ENCODE results near the gene FHL5. TPM values are rescaled to one million over a fixed set of nuclear protein-coding genes. Genes with fewer than 3 reads are reported as not detected.

The FHL5 gene
- total RNA-seq, 3 donors from 2014 or later (not counting 1 experiment from before 2014, with no cell fraction given) = not detected

GRCh38 chr6:96521644-96522464, 41.1 kb upstream of the FHL5 start, which contains the start of gene UFL1:
UFL1 (plus strand) TSS chr6:96521806; CDS start chr6:96521874, 68 bp downstream.
- peak within 1 kb of the TSS; percentile 97 for H3K27ac ChIP-seq (ENCODE audit: low read length)
- TF ChIP-seq CTCF (IDR thresholded peaks at IDR 0.05) = no peak
- H3K27me3 ChIP-seq (ENCODE audit: control insufficient read depth, insufficient read depth, low read length) = no peaks in the 10 kb centered on the region
- Mint-ChIP-seq H3K27me3 (ENCODE audit: low read depth in 2 of 2) (no peaks in the 10 kb centered on the region), H3K4me3 (peak within 1 kb of the TSS; percentile 98), H3K4me1 (peaks cover 14 to 35% of the 10 kb centered on the region in 2 donors), H3K27ac (peak within 1 kb of the TSS; percentile 98 to 99), H3K9me3 (no peaks in the 10 kb centered on the region), H3K36me3 (peaks cover 8% of the 10 kb centered on the region)
- intact Hi-C loops (cut with micrococcal nuclease) = loop anchor here (1.0 to 5.0 kb wide), 4 partner anchors 25 to 945 kb away; partner anchors contain the start of genes KLHL32, MANEA and NDUFAF4
- H3K9me3 ChIP-seq (ENCODE audit: control insufficient read depth, insufficient read depth, low read length) = no peaks in the 10 kb centered on the region
- peak within 1 kb of the TSS; percentile 90 for H3K4me3 ChIP-seq (ENCODE audit: low read length)
- ATAC-seq (peak; percentile 93 to 98 (median 94)), DNase-seq (peak; percentile 89 to 97)
- under 1% methylated on average over 63 of the region's 63 CpGs for WGBS (ENCODE audit: insufficient coverage)
- peaks cover 26% of the 10 kb centered on the region for H3K36me3 ChIP-seq (ENCODE audit: control insufficient read depth, insufficient read depth, low read length)
- H3K4me1 ChIP-seq (ENCODE audit: control insufficient read depth, insufficient read depth, low read length) = peaks cover 9% of the 10 kb centered on the region

GRCh38 chr6:96522465-96523009, 40.4 kb upstream of the FHL5 start:
- TF ChIP-seq CTCF (IDR thresholded peaks at IDR 0.05) = no peak
- no peak for ATAC-seq
- intact Hi-C loops (cut with micrococcal nuclease) = loop anchor here (1.0 to 5.0 kb wide), 2 partner anchors 375 to 945 kb away; partner anchors contain the start of genes MANEA and NDUFAF4

GRCh38 chr6:96528193-96528592, 34.7 kb upstream of the FHL5 start:
- ATAC-seq = no peak
- H3K36me3 ChIP-seq (ENCODE audit: control insufficient read depth, insufficient read depth, low read length) = peaks cover 81% of the 10 kb centered on the region
- no peaks in the 10 kb centered on the region for H3K9me3 Mint-ChIP-seq

More at GRCh38 chr6:96522465-96523009, 40.4 kb upstream of the FHL5 start:
- peaks cover 14 to 35% of the 10 kb centered on the region in 2 donors for H3K4me1 Mint-ChIP-seq
- Histone ChIP-seq H3K9me3 (ENCODE audit: control insufficient read depth, insufficient read depth, low read length) (no peaks in the 10 kb centered on the region), H3K27ac (ENCODE audit: low read length) (peak overlapping the region; percentile 97), H3K4me1 (ENCODE audit: control insufficient read depth, insufficient read depth, low read length) (peaks cover 9% of the 10 kb centered on the region), H3K4me3 (ENCODE audit: low read length) (peak overlapping the region; percentile 90), H3K36me3 (ENCODE audit: control insufficient read depth, insufficient read depth, low read length) (peaks cover 31% of the 10 kb centered on the region), H3K27me3 (ENCODE audit: control insufficient read depth, insufficient read depth, low read length) (no peaks in the 10 kb centered on the region)
- no peaks in the 10 kb centered on the region for H3K9me3 Mint-ChIP-seq
- H3K27ac Mint-ChIP-seq = peak overlapping the region; percentile 98 to 99
- peak overlapping the region; percentile 98 for H3K4me3 Mint-ChIP-seq
- peaks cover 13% of the 10 kb centered on the region for H3K36me3 Mint-ChIP-seq
- no peaks in the 10 kb centered on the region for H3K27me3 Mint-ChIP-seq (ENCODE audit: low read depth in 2 of 2)
- WGBS (ENCODE audit: insufficient coverage) = 0% methylated on average over 2 of the region's 5 CpGs
- peak in 1 of 2 donors; percentile 62 for DNase-seq

More at GRCh38 chr6:96528193-96528592, 34.7 kb upstream of the FHL5 start:
- intact Hi-C loops (cut with micrococcal nuclease) = no loop called here
- Histone ChIP-seq H3K4me3 (ENCODE audit: low read length) (no peak overlapping the region), H3K9me3 (ENCODE audit: control insufficient read depth, insufficient read depth, low read length) (no peaks in the 10 kb centered on the region), H3K4me1 (ENCODE audit: control insufficient read depth, insufficient read depth, low read length) (no peaks in the 10 kb centered on the region), H3K27ac (ENCODE audit: low read length) (no peak overlapping the region), H3K27me3 (ENCODE audit: control insufficient read depth, insufficient read depth, low read length) (no peaks in the 10 kb centered on the region)
- Mint-ChIP-seq H3K4me1 (peaks cover 12 to 20% of the 10 kb centered on the region in 2 donors), H3K27me3 (ENCODE audit: low read depth in 2 of 2) (no peaks in the 10 kb centered on the region), H3K36me3 (peaks cover 41% of the 10 kb centered on the region), H3K27ac (no peak overlapping the region), H3K4me3 (no peak overlapping the region)
- no peak for DNase-seq
- no peak for TF ChIP-seq CTCF (IDR thresholded peaks at IDR 0.05)
- WGBS (ENCODE audit: insufficient coverage) = 89% methylated on average over 2 of the region's 3 CpGs

Measured in natural killer cell (primary cell).